HG02981 (cell line): ENCODE data around the gene CCL25.
A peak's percentile ranks its signal among the peaks of the same experiment; 100 is the strongest.
"Not testable (repeated sequence)": the region's sequence is repeated elsewhere in the genome, so short reads cannot be mapped to it uniquely, and the experiment has no call there.

ENCODE experiments used
- ATAC-seq: cut with Tn5 transposase; IDR thresholded peaks from one replicate; pipeline ENCODE4 v1.9.1; 2021; ENCODE audit warnings: mild to moderate bottlenecking, moderate library complexity; ENCODE audit not compliant: unreplicated experiment

The CCL25 gene

DNA sequence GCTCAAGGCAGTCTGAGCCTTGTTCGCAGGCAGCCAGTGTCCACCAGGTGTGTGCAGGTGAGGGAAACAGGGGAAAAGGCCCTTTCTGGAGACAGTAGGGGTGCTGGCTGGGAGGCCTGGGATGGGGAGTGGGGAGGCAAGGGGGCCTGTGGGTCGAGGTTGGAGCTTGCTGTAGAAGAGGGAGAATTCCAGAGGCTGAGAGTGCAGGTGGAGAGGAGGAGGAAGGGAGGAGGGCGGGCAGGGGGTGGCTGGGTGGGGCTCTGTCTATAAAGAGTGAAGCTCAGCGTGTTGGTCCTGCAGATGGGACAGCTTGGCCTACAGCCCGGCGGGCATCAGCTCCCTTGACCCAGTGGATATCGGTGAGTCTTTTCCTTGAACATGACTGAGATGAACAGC, at the start of gene CCL25:
CCL25 (plus strand) TSS at position 297 of the 396 bp plus-strand sequence. CDS start 290 bp downstream, outside the sequence.
- ATAC-seq = no peak

GRCh38 chr19:8004001-8004400, 48.6 kb upstream of the CCL25 start:
- ATAC-seq = no peak

- ATAC-seq = peak; percentile 21
Measured at GRCh38 chr19:8004723-8005513, 47.6 kb upstream of the CCL25 start.

DNA sequence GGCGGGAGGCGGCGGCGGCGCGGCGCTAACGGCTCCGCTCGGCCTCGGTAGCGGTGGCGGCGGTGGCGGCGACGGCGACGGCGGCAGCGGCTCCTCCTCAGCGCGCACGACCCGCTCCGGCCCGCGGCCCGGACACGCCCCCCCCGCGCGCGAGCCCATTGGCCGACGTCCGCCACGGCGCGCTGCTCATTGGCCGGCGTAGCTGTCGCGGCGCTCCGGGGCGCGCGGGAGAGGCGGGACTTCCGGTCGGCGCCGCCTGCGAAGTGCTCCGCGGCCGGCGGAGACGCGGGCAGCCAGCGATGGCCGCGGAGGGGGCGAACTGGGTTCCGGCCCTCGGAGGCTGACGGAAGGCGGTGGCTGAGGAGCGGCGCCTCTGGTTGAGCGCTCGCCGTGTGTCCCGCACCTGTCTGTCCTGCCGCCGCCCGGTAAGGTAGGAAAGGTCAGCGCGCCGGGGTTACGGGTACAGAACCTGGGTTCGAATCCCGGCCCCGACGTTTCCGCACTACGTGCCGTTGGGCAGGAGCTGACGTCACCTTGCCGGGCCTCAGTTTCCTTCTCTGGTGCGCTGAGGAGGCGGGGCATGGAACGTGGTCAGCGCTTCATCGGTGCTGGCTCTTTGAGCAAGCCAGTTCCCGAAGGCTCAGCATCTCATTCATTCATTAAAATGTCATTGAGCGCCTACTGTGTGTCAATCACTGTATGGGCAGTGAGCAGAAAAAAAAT, 46.9 kb upstream of the CCL25 start, which contains the start of gene ELAVL1:
ELAVL1 (minus strand) TSS at position 108 of the 723 bp plus-strand sequence. CDS start 13,826 bp downstream, outside the sequence.
- ATAC-seq = peak; percentile 69

- ATAC-seq = peak; percentile 47
Measured at GRCh38 chr19:8017808-8018207, 34.8 kb upstream of the CCL25 start.

GRCh38 chr19:8020681-8021080, 31.9 kb upstream of the CCL25 start:
- ATAC-seq = no peak

DNA sequence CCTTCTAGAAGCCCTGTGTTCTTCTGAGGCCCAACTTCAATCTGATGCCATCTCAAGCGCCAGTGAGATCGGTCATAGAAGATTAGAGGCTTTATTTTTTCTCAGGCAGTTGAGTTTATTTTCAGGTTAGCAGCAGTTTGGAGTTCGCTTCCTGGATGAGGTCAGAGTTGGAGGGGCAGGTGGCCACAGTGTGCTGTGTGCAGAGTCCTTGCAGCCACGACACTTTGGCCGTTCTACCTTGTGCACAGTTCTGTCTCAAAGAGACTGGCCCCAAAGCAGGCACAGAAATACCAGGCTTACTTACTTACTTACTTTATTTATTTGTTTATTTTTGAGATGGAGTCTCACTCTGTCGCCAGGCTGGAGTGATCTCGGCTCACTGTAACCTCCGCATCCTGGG, 31.2 kb upstream of the CCL25 start:
- ATAC-seq = no peak

GRCh38 chr19:8022275-8022674, 30.3 kb upstream of the CCL25 start:
- no peak for ATAC-seq

DNA sequence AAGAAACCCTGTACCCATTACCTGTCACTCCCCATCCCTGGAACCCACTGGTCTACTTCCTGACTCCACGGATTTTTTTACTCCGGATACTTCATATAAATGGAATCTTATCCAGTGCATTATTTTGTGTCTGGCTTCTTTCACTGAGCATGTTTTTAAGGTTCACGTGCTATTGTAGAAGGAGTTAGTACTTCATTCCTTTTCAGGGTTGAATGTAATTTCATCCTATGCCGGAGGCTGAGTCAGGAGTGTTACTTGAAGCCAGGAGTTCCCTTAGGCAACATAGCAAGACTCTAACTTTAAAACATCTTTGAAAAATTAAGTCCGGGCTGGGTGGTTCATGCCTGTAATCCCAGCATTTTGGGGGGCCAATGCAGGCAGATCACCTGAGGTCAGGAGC, 29.2 kb upstream of the CCL25 start:
- no peak for ATAC-seq

DNA sequence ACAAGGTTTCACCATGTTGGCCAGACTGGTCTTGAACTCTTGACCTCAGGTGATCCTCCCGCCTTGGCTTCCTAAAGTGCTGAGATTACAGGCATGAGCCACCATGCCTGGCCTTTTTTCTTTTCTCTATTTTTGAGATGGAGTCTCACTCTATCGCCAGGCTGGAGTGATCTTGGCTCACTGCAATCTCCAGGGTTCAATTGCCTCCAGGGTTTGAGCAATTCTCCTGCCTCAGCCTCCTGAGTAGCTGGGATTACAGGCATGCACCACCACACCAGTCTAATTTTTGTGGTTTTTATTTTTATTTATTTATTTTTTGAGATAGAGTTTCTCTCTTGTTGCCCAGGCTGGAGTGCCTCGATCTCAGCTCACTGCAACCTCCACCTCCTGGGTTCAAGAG, 28.3 kb upstream of the CCL25 start:
- ATAC-seq = not testable (repeated sequence)

GRCh38 chr19:8025316-8025715, 27.2 kb upstream of the CCL25 start:
- ATAC-seq = no peak

GRCh38 chr19:8028951-8029491, 23.5 kb upstream of the CCL25 start:
- ATAC-seq = no peak

DNA sequence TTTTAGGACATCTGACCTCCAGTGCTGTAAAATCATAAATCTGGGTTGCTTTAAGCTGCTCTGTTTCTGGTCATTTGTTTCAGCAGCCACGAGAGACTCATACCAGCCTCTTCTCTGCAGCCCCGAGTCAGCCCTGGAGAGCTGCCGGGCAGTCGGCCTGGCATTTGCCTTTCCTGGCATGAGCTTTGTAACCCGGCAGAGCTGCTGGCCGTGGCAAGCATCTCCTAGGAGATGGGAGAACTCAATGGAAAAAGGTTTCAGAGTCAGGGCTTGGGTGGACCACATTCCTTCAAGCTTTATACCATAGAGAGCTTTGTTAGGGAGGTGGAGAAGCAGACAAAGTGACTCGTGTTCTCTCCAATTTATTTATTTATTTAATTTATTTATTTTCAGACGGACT, 21.6 kb upstream of the CCL25 start:
- ATAC-seq = no peak

GRCh38 chr19:8033287-8034177, 19.0 kb upstream of the CCL25 start:
- ATAC-seq = not testable (repeated sequence)

DNA sequence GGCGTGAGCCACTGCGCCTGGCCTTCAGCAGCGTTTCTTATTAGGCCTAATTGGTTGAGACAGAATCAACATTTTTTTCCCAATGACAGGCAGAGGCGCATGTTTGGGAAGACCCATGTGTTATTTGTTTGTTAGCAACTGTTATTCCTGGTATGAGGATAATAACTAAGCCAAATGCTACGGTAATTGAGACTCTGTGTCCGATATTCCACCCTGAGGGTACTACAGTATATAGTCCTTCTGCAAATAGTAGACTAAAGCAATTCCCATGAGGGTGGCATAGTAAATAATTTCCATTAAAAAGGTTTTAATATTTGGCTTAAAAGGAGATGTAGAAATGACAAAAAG, 18.4 kb upstream of the CCL25 start:
- no peak for ATAC-seq

GRCh38 chr19:8036434-8037099, 16.0 kb upstream of the CCL25 start:
- no peak for ATAC-seq

GRCh38 chr19:8038815-8039214, 13.7 kb upstream of the CCL25 start:
- ATAC-seq = no peak

GRCh38 chr19:8039231-8039630, 13.3 kb upstream of the CCL25 start:
- no peak for ATAC-seq

DNA sequence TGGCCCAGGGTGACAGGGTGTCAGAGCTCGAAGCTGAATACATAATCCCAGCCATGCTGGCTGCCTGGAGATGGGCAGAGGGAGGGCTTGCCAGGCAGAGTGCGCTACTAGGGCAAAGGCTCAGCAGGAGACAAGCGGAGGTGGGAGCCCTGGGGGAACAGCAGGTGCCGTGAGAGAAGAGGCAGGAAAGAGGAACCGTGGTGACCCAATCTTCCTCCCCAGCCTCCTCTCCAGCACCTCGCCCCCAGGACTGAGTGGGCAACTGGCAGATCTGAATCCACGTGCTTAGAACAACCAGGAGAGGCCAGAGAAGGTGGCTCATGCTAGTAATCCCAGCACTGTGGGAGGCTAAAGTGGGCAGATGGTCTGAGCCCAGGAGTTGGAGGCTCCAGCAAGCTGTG, 11.0 kb upstream of the CCL25 start:
- ATAC-seq = no peak

GRCh38 chr19:8042900-8043299, 9.7 kb upstream of the CCL25 start:
- no peak for ATAC-seq
